ENCODE results near the gene DNAJB5. TPM values are rescaled to one million over a fixed set of nuclear protein-coding genes. Genes with fewer than 3 reads are reported as not detected.
"Not testable (repeated sequence)": the region's sequence is repeated elsewhere in the genome, so short reads cannot be mapped to it uniquely, and the experiment has no call there.

Gene DNAJB5
- total RNA-seq, 1 experiment from 2014 or later: 0.79 TPM

DNA sequence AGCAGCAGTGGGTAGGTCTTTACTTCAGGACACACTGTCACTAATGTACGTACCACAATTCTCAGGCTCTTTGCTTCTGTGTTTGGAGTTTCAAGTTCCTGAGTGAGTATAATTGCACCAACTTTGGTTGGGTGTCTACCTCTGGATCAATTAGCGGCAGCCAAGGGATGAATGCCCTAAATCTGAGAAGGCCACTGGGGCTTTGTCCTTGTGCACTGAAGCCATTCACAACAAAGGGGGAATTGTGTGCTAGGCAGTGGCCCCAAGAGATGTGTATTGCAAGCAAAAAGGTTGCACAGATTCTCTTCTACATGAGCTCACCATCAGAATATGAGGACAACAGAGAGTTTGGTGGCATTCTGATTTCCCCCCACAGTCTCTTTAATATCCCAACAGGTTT is 35.3 kb upstream of the DNAJB5 start:
- intact Hi-C loops (cut with micrococcal nuclease; ENCODE audit: unreplicated experiment): no loop called here
- TF ChIP-seq, protein P1, sequence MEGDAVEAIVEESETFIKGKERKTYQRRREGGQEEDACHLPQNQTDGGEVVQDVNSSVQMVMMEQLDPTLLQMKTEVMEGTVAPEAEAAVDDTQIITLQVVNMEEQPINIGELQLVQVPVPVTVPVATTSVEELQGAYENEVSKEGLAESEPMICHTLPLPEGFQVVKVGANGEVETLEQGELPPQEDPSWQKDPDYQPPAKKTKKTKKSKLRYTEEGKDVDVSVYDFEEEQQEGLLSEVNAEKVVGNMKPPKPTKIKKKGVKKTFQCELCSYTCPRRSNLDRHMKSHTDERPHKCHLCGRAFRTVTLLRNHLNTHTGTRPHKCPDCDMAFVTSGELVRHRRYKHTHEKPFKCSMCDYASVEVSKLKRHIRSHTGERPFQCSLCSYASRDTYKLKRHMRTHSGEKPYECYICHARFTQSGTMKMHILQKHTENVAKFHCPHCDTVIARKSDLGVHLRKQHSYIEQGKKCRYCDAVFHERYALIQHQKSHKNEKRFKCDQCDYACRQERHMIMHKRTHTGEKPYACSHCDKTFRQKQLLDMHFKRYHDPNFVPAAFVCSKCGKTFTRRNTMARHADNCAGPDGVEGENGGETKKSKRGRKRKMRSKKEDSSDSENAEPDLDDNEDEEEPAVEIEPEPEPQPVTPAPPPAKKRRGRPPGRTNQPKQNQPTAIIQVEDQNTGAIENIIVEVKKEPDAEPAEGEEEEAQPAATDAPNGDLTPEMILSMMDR (conservative IDR thresholded peaks at IDR 0.05): no peak
- no peak for TF ChIP-seq EZH2 (IDR thresholded peaks at IDR 0.05; ENCODE audit: low read depth)
- DNase-seq: no peak
- no TSS peak for BruUV-seq (replicated peaks)
- Histone ChIP-seq H3K9me2 (ENCODE audit: insufficient read depth) (no peaks in the 10 kb centered on the region), H3K27me3 (ENCODE audit: insufficient read depth, low read depth) (peaks cover 12% of the 10 kb centered on the region; the same call in 1 of the 2 replicates), H3K36me3 (ENCODE audit: low read depth) (no peaks in the 10 kb centered on the region), H4K20me1 (ENCODE audit: insufficient read depth) (no peaks in the 10 kb centered on the region), H3K4me1 (replicated peaks; ENCODE audit: insufficient read depth) (no peaks in the 10 kb centered on the region), H3K27ac (no peak overlapping the region), H3K4me2 (no peak overlapping the region), H3K9me3 (ENCODE audit: insufficient read depth, low read depth) (no peaks in the 10 kb centered on the region), H3K79me2 (ENCODE audit: low read depth) (no peaks in the 10 kb centered on the region), H3K4me3 (no peak overlapping the region), H3F3A (ENCODE audit: insufficient read depth, low read depth) (no peaks in the 10 kb centered on the region), H2AFZ (no peak overlapping the region)
- ChIA-PET CTCF (no interaction called here), POLR2A (ENCODE audit: unreplicated experiment) (no interaction called here)

DNA sequence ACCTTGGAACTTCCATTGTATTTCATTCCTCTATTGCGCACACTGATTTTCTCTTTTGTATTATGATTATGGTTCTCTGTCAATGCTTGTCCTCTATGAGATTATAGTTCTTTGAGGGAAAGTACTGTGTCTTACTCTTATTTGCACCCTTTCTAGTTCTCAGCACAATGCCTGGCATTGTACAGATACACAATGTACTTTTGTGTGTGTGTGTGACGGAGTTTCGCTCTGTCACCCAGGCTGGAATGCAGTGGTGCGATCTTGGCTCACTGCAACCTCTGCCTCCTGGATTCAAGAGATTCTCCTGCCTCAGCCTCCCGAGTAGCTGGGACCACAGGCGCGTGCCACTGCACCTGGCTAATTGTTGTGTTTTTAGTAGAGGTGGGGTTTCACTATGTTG is 33.5 kb upstream of the DNAJB5 start:
- intact Hi-C loops (cut with micrococcal nuclease; ENCODE audit: unreplicated experiment); H3K27me3 ChIP-seq (ENCODE audit: insufficient read depth, low read depth); DNase-seq; CTCF ChIA-PET; H3K27ac ChIP-seq; H3K9me3 ChIP-seq (ENCODE audit: insufficient read depth, low read depth); H3F3A ChIP-seq (ENCODE audit: insufficient read depth, low read depth); H3K4me3 ChIP-seq; H3K4me1 ChIP-seq (replicated peaks; ENCODE audit: insufficient read depth); POLR2A ChIA-PET (ENCODE audit: unreplicated experiment); BruUV-seq (replicated peaks); H3K4me2 ChIP-seq; H3K36me3 ChIP-seq (ENCODE audit: low read depth); H3K9me2 ChIP-seq (ENCODE audit: insufficient read depth); H3K79me2 ChIP-seq (ENCODE audit: low read depth); H2AFZ ChIP-seq; H4K20me1 ChIP-seq (ENCODE audit: insufficient read depth): not testable (repeated sequence)

DNA sequence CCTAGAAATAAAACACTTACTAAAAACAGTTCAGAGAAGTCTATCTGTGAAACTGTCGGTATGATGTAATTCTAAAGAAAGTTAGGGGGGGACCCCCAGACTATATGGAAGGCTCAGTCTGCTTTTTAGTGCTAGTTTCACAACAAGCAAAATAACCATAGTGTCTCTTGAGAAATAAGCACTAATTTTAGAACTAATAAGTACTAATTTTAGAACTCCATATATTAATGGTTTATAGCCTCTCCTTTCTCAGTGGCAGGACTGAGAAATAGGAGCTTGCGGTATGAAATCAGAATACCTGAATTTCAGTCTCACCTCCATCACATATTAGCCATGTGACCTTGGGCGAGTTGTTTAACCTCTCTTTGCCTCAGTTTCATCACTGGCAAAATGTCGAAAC is 32.9 kb upstream of the DNAJB5 start:
- H3K4me1 ChIP-seq (replicated peaks; ENCODE audit: insufficient read depth): no peaks in the 10 kb centered on the region
- no peaks in the 10 kb centered on the region for H3F3A ChIP-seq (ENCODE audit: insufficient read depth, low read depth)
- TF ChIP-seq EZH2 (IDR thresholded peaks at IDR 0.05; ENCODE audit: low read depth): no peak
- TF ChIP-seq, protein P1 (conservative IDR thresholded peaks at IDR 0.05): no peak
- H3K79me2 ChIP-seq (ENCODE audit: low read depth): no peaks in the 10 kb centered on the region
- H3K36me3 ChIP-seq (ENCODE audit: low read depth): no peaks in the 10 kb centered on the region
- DNase-seq: no peak
- CTCF ChIA-PET: no interaction called here
- H3K4me2 ChIP-seq: no peak overlapping the region
- intact Hi-C loops (cut with micrococcal nuclease; ENCODE audit: unreplicated experiment): no loop called here
- no peaks in the 10 kb centered on the region for H4K20me1 ChIP-seq (ENCODE audit: insufficient read depth)
- H2AFZ ChIP-seq: no peak overlapping the region
- H3K27me3 ChIP-seq (ENCODE audit: insufficient read depth, low read depth): peaks cover 4% of the 10 kb centered on the region; the same call in 1 of the 2 replicates
- no peak overlapping the region for H3K27ac ChIP-seq
- no peaks in the 10 kb centered on the region for H3K9me2 ChIP-seq (ENCODE audit: insufficient read depth)
- POLR2A ChIA-PET (ENCODE audit: unreplicated experiment): no interaction called here
- no TSS peak for BruUV-seq (replicated peaks)
- no peak overlapping the region for H3K4me3 ChIP-seq
- H3K9me3 ChIP-seq (ENCODE audit: insufficient read depth, low read depth): no peaks in the 10 kb centered on the region

Measured in PC-9 (cell line).